ENCODE results near the gene PIH1D1.

PIH1D1 gene

DNA sequence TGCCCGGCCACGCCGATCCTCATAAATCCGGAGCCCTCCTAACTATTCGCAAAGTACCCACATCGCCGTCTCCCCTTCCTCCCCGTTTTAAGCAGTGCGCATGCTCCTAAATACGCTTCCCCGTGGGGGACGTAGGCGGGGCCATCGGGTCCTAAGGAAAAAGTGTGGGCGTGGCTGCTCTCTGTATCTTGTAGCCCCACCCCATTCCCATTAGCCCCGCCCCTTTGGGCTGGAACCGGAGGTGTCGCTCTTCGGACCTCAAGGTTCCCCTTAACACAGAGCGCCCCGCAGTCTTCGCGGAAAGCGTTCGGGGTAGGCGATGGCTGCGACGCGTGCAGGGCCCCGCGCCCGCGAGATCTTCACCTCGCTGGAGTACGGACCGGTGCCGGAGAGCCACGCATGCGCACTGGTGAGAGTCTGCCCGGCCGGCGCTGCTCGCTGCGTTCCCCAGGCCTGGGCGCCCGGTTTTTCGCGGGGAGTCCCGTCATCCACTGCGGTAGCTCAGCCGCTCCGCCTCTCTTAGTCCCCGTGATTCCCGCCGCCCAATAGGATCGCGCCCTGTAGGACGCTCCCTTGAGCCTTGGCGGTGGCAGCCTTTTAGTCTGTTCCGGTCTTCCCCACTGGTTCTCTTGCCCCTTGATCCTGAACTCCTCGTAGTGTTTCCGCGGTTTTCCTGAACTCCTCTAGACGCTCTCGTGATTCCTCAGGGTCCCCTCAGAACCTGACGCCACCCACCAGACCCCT is 1.6 kb upstream of the PIH1D1 start, which contains the start of gene ALDH16A1:
ALDH16A1 (plus strand) TSS at position 213 of the 744 bp plus-strand sequence; CDS start at position 320, 107 bp downstream.
- TF ChIP-seq EZH2phosphoT487 (IDR thresholded peaks at IDR 0.05; ENCODE audit: borderline replicate concordance, low read length), result no peak
- TF ChIP-seq, protein P1, sequence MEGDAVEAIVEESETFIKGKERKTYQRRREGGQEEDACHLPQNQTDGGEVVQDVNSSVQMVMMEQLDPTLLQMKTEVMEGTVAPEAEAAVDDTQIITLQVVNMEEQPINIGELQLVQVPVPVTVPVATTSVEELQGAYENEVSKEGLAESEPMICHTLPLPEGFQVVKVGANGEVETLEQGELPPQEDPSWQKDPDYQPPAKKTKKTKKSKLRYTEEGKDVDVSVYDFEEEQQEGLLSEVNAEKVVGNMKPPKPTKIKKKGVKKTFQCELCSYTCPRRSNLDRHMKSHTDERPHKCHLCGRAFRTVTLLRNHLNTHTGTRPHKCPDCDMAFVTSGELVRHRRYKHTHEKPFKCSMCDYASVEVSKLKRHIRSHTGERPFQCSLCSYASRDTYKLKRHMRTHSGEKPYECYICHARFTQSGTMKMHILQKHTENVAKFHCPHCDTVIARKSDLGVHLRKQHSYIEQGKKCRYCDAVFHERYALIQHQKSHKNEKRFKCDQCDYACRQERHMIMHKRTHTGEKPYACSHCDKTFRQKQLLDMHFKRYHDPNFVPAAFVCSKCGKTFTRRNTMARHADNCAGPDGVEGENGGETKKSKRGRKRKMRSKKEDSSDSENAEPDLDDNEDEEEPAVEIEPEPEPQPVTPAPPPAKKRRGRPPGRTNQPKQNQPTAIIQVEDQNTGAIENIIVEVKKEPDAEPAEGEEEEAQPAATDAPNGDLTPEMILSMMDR (IDR thresholded peaks at IDR 0.05; ENCODE audit: low read depth, low read length, poor library complexity, severe bottlenecking), result no peak
- Histone ChIP-seq H3K4me2 (ENCODE audit: low read length) (peak within 1 kb of the TSS; percentile 93), H3K79me2 (ENCODE audit: control insufficient read depth, low read length) (peaks cover 68% of the 10 kb centered on the region), H3K27ac (ENCODE audit: low read depth, low read length) (peak within 1 kb of the TSS; percentile 94), H3K36me3 (ENCODE audit: control insufficient read depth, low read length) (peaks cover 44% of the 10 kb centered on the region), H3K27me3 (ENCODE audit: control insufficient read depth, low read length) (no peaks in the 10 kb centered on the region), H3F3A (ENCODE audit: control insufficient read depth, insufficient read depth) (peaks cover 11% of the 10 kb centered on the region), H3K4me3 (ENCODE audit: low read length) (peak within 1 kb of the TSS; percentile 99), H4K20me1 (ENCODE audit: control insufficient read depth, insufficient read depth, low read depth, low read length) (no peaks in the 10 kb centered on the region; the same call in 1 of the 2 replicates), H3K4me1 (ENCODE audit: control insufficient read depth, low read length) (peaks cover 24% of the 10 kb centered on the region), H3K9me2 (replicated peaks; ENCODE audit: control insufficient read depth, low read length) (no peaks in the 10 kb centered on the region), H3K9me3 (ENCODE audit: control insufficient read depth, insufficient read depth, low read length) (no peaks in the 10 kb centered on the region)

GRCh38 chr19:49450405-49450804 is 1.2 kb downstream of the PIH1D1 start:
- H3K27ac ChIP-seq (ENCODE audit: low read depth, low read length), result peak overlapping the region; percentile 19; the same call in 1 of the 2 replicates

GRCh38 chr19:49448432-49448786 is 3.2 kb downstream of the PIH1D1 start:
- Histone ChIP-seq H3K9me3 (ENCODE audit: control insufficient read depth, insufficient read depth, low read length) (no peaks in the 10 kb centered on the region), H3K27ac (ENCODE audit: low read depth, low read length) (no peak overlapping the region), H4K20me1 (ENCODE audit: control insufficient read depth, insufficient read depth, low read depth, low read length) (no peaks in the 10 kb centered on the region; the same call in 1 of the 2 replicates), H3K36me3 (ENCODE audit: control insufficient read depth, low read length) (peaks cover 45% of the 10 kb centered on the region), H3K27me3 (ENCODE audit: control insufficient read depth, low read length) (no peaks in the 10 kb centered on the region), H3K4me1 (ENCODE audit: control insufficient read depth, low read length) (peaks cover 26% of the 10 kb centered on the region), H3F3A (ENCODE audit: control insufficient read depth, insufficient read depth) (peaks cover 20% of the 10 kb centered on the region), H3K79me2 (ENCODE audit: control insufficient read depth, low read length) (peaks cover 35% of the 10 kb centered on the region), H3K4me2 (ENCODE audit: low read length) (no peak overlapping the region), H3K4me3 (ENCODE audit: low read length) (no peak overlapping the region), H3K9me2 (replicated peaks; ENCODE audit: control insufficient read depth, low read length) (no peaks in the 10 kb centered on the region)
- TF ChIP-seq, protein P1 (IDR thresholded peaks at IDR 0.05; ENCODE audit: low read depth, low read length, poor library complexity, severe bottlenecking), result no peak
- TF ChIP-seq EZH2phosphoT487 (IDR thresholded peaks at IDR 0.05; ENCODE audit: borderline replicate concordance, low read length), result no peak

More at GRCh38 chr19:49450405-49450804, 1.2 kb downstream of the PIH1D1 start:
- TF ChIP-seq, protein P1 (IDR thresholded peaks at IDR 0.05; ENCODE audit: low read depth, low read length, poor library complexity, severe bottlenecking), result no peak
- no peak for TF ChIP-seq EZH2phosphoT487 (IDR thresholded peaks at IDR 0.05; ENCODE audit: borderline replicate concordance, low read length)
- H3K9me2 ChIP-seq (replicated peaks; ENCODE audit: control insufficient read depth, low read length), result no peaks in the 10 kb centered on the region
- H3K4me3 ChIP-seq (ENCODE audit: low read length), result peak overlapping the region; percentile 99
- H3K36me3 ChIP-seq (ENCODE audit: control insufficient read depth, low read length), result peaks cover 58% of the 10 kb centered on the region
- H3K4me1 ChIP-seq (ENCODE audit: control insufficient read depth, low read length), result peaks cover 27% of the 10 kb centered on the region
- peaks cover 53% of the 10 kb centered on the region for H3K79me2 ChIP-seq (ENCODE audit: control insufficient read depth, low read length)
- H3K27me3 ChIP-seq (ENCODE audit: control insufficient read depth, low read length), result no peaks in the 10 kb centered on the region
- H3F3A ChIP-seq (ENCODE audit: control insufficient read depth, insufficient read depth), result peaks cover 12% of the 10 kb centered on the region
- no peaks in the 10 kb centered on the region for H3K9me3 ChIP-seq (ENCODE audit: control insufficient read depth, insufficient read depth, low read length)
- H3K4me2 ChIP-seq (ENCODE audit: low read length), result peak overlapping the region; percentile 93
- H4K20me1 ChIP-seq (ENCODE audit: control insufficient read depth, insufficient read depth, low read depth, low read length), result no peaks in the 10 kb centered on the region; the same call in 1 of the 2 replicates
